Neural progenitor cell (in vitro differentiated cells): Measurements from ENCODE around the gene SASH3. TPM values are rescaled to one million over a fixed set of nuclear protein-coding genes. Genes with fewer than 3 reads are reported as not detected.

Source experiments
- DNase-seq: peaks from one replicate; pipeline ENCODE4 v3.0.0-alpha.2; 2016; ENCODE audit warnings: low spot score
- H2AFZ ChIP-seq: fragments of 200-600 bp; sonication (generic); replicated peaks from 2 replicates; pipeline ENCODE4 v1.6.1; 2016; ENCODE audit warnings: antibody characterized with exemption
- H3F3A ChIP-seq: fragments of 200-600 bp; sonication (generic); 2 replicates; pipeline ENCODE4 v1.6.1; 2016; ENCODE audit warnings: antibody characterized with exemption, low read depth
- H3K27ac ChIP-seq: fragments of 200-600 bp; sonication (generic); 2 replicates; pipeline ENCODE4 v1.5.1; 2016; ENCODE audit warnings: mild to moderate bottlenecking
- H3K27me3 ChIP-seq: fragments of 200-600 bp; sonication (generic); 2 replicates; pipeline ENCODE4 v1.6.1; 2016; ENCODE audit warnings: mild to moderate bottlenecking, moderate library complexity
- H3K36me3 ChIP-seq: fragments of 200-600 bp; sonication (generic); 2 replicates; pipeline ENCODE4 v1.5.1; 2016
- H3K4me1 ChIP-seq: fragments of 200-600 bp; sonication (generic); 2 replicates; pipeline ENCODE4 v1.6.1; 2016; ENCODE audit warnings: mixed run types
- H3K4me2 ChIP-seq: fragments of 200-600 bp; sonication (generic); 2 replicates; pipeline ENCODE4 v1.6.1; 2016
- H3K4me3 ChIP-seq: fragments of 200-600 bp; sonication (generic); 2 replicates; pipeline ENCODE4 v1.5.1; 2016
- H3K79me2 ChIP-seq: fragments of 200-600 bp; sonication (generic); 2 replicates; pipeline ENCODE4 v1.6.1; 2016; ENCODE audit warnings: low read depth
- H3K9ac ChIP-seq: fragments of 200-600 bp; sonication (generic); 2 replicates; pipeline ENCODE4 v1.6.1; 2016
- H3K9me3 ChIP-seq: fragments of 200-600 bp; sonication (generic); 2 replicates; pipeline ENCODE4 v1.5.1; 2016; ENCODE audit warnings: low read depth
- H4K20me1 ChIP-seq: fragments of 200-600 bp; sonication (generic); 2 replicates; pipeline ENCODE4 v1.6.1; 2016; ENCODE audit warnings: low read depth
- H3K27ac Mint-ChIP-seq: 3 replicates; pipeline ENCODE4 v1.8.0; 2021; ENCODE audit warnings: mixed read lengths
- H3K27me3 Mint-ChIP-seq: 2 replicates; pipeline ENCODE4 v1.8.0; 2022; ENCODE audit warnings: low read depth, mild to moderate bottlenecking, inconsistent platforms, moderate library complexity, mixed read lengths; ENCODE audit not compliant: insufficient read depth
- H3K36me3 Mint-ChIP-seq: 3 replicates; pipeline ENCODE4 v1.8.0; 2021; ENCODE audit warnings: mixed read lengths
- H3K4me1 Mint-ChIP-seq: 3 replicates; pipeline ENCODE4 v1.8.0; 2021; ENCODE audit warnings: mixed read lengths
- H3K4me3 Mint-ChIP-seq: 3 replicates; pipeline ENCODE4 v1.8.0; 2021; ENCODE audit warnings: mild to moderate bottlenecking, moderate library complexity, mixed read lengths
- H3K9me3 Mint-ChIP-seq: 3 replicates; pipeline ENCODE4 v1.8.0; 2020; ENCODE audit warnings: mixed read lengths
- EZH2 ChIP-seq: fragments of 200-600 bp; sonication (generic); IDR thresholded peaks from 2 replicates; pipeline ENCODE4 v1.6.1; 2017; ENCODE audit warnings: antibody characterized with exemption, mild to moderate bottlenecking, moderate library complexity
- EZH2phosphoT487 ChIP-seq: fragments of 200-600 bp; sonication (generic); IDR thresholded peaks from 2 replicates; pipeline ENCODE4 v1.6.1; 2017; ENCODE audit warnings: antibody characterized with exemption
- total RNA-seq: library from RNA; depleted of rRNA; stranded (reverse); fragments of >200 nt; gene quantifications from 2 replicates; pipeline ENCODE4 v1.2.3, GENCODE V29; 2015; ENCODE audit warnings: low replicate concordance
- TF ChIP-seq, protein P1 (sequence below): fragments of 200-600 bp; sonication (generic); IDR thresholded peaks from 2 replicates; pipeline ENCODE4 v1.5.1; 2017; ENCODE audit warnings: antibody characterized with exemption, mild to moderate bottlenecking

The SASH3 gene
- total RNA-seq, 1 donor from 2014 or later: not detected

DNA sequence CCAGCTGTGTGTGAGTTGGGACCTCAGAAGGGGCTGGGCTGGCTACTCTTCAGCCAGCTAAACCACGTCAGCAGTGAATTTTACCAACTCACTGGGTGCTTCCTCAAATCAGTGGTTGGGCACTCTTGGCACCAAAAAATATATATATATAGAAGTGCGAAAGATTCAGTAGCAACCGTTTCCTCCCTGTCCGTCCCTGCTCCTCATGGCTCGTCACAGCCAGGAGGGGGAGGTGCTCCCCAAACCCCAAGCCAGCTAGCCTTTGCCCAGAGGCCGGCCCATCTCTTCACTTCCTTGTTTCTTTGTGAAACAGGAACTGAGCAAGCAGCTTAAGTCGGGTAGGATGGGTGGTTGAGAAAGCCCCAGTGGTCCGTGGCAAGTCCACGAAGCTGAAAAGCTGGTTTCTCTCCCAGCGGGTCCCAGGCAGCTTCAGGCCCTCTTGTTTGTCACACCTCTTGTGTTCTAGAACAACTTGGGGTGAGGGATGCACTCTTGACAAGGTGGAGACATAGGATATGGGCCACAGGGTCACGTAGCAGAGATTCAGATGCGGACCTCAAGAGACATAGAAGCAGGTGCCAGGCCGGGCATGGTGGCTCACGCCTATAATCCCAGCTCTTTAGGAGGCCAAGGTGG, 6.8 kb upstream of the SASH3 start:
- Histone ChIP-seq H3K9ac (no peak overlapping the region), H2AFZ (no peak overlapping the region), H3K79me2 (no peaks in the 10 kb centered on the region), H3K27ac (no peak overlapping the region), H3K9me3 (no peaks in the 10 kb centered on the region), H3K36me3 (no peaks in the 10 kb centered on the region), H3K27me3 (no peaks in the 10 kb centered on the region), H3K4me2 (no peak overlapping the region), H4K20me1 (no peaks in the 10 kb centered on the region), H3K4me3 (no peak overlapping the region), H3F3A (no peaks in the 10 kb centered on the region), H3K4me1 (no peaks in the 10 kb centered on the region)
- no peak for DNase-seq
- Mint-ChIP-seq H3K27me3 (peaks cover 3% of the 10 kb centered on the region), H3K36me3 (no peaks in the 10 kb centered on the region), H3K4me3 (no peak overlapping the region), H3K9me3 (no peaks in the 10 kb centered on the region), H3K4me1 (peaks cover 20% of the 10 kb centered on the region), H3K27ac (peak overlapping the region; percentile 66)
- TF ChIP-seq EZH2phosphoT487 (no peak), EZH2 (no peak)
- TF ChIP-seq, protein P1, sequence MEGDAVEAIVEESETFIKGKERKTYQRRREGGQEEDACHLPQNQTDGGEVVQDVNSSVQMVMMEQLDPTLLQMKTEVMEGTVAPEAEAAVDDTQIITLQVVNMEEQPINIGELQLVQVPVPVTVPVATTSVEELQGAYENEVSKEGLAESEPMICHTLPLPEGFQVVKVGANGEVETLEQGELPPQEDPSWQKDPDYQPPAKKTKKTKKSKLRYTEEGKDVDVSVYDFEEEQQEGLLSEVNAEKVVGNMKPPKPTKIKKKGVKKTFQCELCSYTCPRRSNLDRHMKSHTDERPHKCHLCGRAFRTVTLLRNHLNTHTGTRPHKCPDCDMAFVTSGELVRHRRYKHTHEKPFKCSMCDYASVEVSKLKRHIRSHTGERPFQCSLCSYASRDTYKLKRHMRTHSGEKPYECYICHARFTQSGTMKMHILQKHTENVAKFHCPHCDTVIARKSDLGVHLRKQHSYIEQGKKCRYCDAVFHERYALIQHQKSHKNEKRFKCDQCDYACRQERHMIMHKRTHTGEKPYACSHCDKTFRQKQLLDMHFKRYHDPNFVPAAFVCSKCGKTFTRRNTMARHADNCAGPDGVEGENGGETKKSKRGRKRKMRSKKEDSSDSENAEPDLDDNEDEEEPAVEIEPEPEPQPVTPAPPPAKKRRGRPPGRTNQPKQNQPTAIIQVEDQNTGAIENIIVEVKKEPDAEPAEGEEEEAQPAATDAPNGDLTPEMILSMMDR: no peak

DNA sequence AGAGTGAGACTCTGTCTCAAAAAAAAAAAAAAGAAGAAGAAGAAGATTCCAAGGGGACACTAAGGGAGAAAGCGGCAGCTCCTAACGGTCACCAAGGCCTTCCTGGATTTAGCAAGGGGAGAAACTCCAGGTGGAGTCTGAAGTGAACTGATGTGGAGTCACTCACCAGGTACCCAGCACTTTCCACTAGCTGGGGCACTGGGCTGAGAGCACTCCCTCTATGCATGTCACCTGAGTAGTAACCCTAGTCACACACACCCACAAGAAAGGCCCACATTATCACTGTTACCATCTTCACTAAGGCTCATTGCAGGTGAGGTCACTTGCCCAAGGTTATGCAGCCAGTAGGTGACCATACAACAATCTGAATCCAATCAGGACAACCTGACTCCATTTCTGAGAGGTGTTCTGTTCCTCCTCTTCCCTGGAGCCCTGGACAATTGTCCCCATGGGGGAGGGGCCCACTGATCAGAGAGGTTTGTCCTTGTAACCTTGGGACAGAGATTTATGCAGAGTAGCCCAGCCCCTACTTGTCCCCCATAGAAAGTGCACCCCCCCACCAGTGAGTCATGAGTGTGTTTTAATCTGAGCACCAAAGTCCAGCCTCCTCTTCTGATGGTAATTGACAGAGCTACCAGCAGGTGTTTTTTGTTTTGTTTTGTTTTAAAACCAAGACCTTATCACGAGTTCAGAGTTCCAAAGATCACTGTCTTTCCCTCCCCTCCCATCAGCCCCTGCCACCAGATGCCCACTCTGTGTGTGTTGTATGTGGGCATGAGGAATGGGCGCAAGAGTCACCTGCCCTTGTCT, 5.9 kb upstream of the SASH3 start:
- TF ChIP-seq EZH2phosphoT487: no peak
- TF ChIP-seq, protein P1: no peak
- TF ChIP-seq EZH2: no peak
- peak; percentile 5 for DNase-seq
- no peaks in the 10 kb centered on the region for H3K36me3 ChIP-seq
- no peaks in the 10 kb centered on the region for H4K20me1 ChIP-seq
- H3K9me3 ChIP-seq: no peaks in the 10 kb centered on the region
- H3K27ac Mint-ChIP-seq: peak overlapping the region; percentile 63
- no peak overlapping the region for H3K27ac ChIP-seq
- no peaks in the 10 kb centered on the region for H3K9me3 Mint-ChIP-seq
- H3K4me1 ChIP-seq: no peaks in the 10 kb centered on the region
- no peaks in the 10 kb centered on the region for H3F3A ChIP-seq
- no peaks in the 10 kb centered on the region for H3K27me3 Mint-ChIP-seq
- no peaks in the 10 kb centered on the region for H3K27me3 ChIP-seq
- H3K9ac ChIP-seq: no peak overlapping the region
- no peak overlapping the region for H2AFZ ChIP-seq
- H3K36me3 Mint-ChIP-seq: no peaks in the 10 kb centered on the region
- no peak overlapping the region for H3K4me3 Mint-ChIP-seq
- no peaks in the 10 kb centered on the region for H3K79me2 ChIP-seq
- H3K4me1 Mint-ChIP-seq: peaks cover 20% of the 10 kb centered on the region
- H3K4me3 ChIP-seq: no peak overlapping the region
- no peak overlapping the region for H3K4me2 ChIP-seq

DNA sequence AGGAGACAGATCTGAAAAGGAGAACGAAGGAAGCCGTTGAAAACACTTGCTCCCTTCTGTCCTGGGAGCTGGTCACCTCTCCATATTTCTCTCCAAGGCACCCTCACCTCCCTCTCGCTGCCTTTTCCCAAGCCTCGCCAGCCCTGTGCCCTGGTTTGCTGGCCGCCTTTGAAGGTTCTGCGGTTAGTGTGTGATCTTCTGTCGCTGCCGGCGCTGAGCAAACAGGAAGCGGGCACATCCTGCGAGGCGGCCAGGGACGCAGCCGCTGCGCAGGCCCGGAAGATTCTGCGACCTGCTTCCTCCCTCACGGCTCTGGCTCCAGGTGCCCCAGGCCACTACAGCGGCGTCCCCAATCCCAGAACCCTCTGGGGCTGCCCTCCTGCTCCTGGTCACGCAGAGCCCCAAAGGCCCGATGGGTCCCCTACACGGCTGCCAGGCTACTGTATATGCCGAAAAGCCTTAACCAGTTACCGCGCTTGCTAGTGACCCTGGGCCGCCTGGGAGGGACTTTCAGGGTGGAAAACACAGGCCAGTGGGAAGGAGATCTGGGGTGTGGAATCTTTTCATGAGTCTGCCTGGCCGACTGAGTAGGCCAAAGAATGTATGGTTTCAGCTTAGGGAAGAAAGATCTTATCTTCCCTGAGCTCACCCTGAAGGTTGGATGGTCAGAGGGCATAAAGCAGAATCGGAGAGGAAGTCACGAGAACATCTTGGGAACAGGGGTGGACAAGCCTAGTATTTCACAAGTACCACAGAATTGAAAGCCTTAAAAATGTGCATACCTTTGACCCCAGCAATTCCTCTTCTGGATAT, 2.3 kb upstream of the SASH3 start:
- Histone ChIP-seq H3K27ac (no peak overlapping the region), H4K20me1 (no peaks in the 10 kb centered on the region), H3K27me3 (no peaks in the 10 kb centered on the region), H2AFZ (no peak overlapping the region), H3K36me3 (no peaks in the 10 kb centered on the region), H3K4me2 (no peak overlapping the region), H3K9me3 (no peaks in the 10 kb centered on the region), H3K79me2 (no peaks in the 10 kb centered on the region), H3K4me3 (no peak overlapping the region), H3K9ac (no peak overlapping the region), H3K4me1 (no peaks in the 10 kb centered on the region), H3F3A (no peaks in the 10 kb centered on the region)
- Mint-ChIP-seq H3K36me3 (no peaks in the 10 kb centered on the region), H3K4me1 (peaks cover 29% of the 10 kb centered on the region), H3K4me3 (no peak overlapping the region), H3K27me3 (peaks cover 2% of the 10 kb centered on the region), H3K27ac (peak overlapping the region; percentile 81), H3K9me3 (peaks cover 2% of the 10 kb centered on the region)
- DNase-seq: no peak
- no peak for TF ChIP-seq EZH2phosphoT487
- TF ChIP-seq, protein P1: no peak
- TF ChIP-seq EZH2: no peak
